HG03064 (cell line): ENCODE results near the gene EEFSEC.

Source experiments
- ATAC-seq: cut with Tn5 transposase; IDR thresholded peaks from one replicate; pipeline ENCODE4 v1.9.1; 2021; ENCODE audit warnings: low read depth; ENCODE audit not compliant: unreplicated experiment

The EEFSEC gene

GRCh38 chr3:128180436-128180835 lies 27.2 kb downstream of the EEFSEC start:
- no peak for ATAC-seq

DNA sequence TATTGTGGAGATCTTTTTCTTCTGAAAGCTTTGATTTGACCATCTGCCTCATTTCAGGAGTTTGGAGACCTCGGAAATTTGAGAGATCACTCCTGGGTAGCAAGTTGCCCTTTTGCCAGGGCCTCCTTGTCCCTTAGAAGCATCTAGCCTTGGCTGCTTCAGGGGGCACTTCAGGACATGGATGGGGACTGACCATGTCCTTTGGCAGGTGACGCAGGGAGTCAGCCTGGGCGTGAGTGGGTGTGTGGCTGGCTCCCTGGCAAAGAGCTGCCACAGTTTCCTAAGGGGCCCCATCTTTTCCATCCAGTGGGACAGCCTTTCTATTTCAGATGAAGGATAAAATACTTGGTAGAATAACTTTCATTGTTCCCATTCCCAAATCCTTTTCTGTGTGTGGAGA lies 27.6 kb downstream of the EEFSEC start:
- ATAC-seq = no peak

DNA sequence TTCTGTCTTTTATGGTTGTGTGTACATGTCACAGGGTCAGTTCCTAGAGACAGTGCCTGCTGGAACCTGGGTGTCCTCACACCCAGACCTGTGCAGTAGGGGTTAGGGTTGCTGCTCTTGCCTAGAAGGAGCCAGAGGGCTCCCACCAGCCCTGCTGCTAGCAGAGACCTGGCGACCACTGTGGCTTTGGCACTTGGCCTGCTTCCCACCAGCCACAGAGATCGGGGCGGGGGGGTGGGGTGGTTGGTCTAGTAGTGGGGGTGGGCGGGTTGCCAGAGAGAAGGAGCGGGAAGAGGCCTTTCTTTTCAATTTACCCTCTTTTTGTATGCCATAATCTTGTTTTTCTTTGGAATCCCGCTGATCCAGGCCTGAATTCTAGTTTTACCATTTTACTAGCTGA lies 29.4 kb downstream of the EEFSEC start:
- no peak for ATAC-seq

GRCh38 chr3:128185630-128186447 lies 32.6 kb downstream of the EEFSEC start:
- no peak for ATAC-seq

DNA sequence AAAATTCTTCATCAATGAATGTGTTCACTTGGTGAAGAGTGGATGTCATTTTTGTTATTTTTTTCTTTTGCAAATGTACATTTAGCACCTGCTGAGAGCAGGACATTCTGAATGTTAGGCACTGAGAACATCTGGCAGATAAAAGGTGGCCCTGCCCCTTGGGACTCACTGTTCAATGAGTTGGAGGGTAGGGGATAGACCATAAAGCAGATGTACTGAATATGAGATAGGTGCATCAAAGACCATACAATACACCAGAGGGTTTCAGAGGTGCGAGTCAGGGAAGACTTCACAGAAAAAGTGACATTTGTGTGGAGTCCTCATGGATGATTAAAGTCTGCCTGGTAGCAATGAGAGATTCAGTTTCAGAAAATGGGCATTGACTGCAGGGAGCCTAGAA lies 34.2 kb downstream of the EEFSEC start:
- no peak for ATAC-seq

DNA sequence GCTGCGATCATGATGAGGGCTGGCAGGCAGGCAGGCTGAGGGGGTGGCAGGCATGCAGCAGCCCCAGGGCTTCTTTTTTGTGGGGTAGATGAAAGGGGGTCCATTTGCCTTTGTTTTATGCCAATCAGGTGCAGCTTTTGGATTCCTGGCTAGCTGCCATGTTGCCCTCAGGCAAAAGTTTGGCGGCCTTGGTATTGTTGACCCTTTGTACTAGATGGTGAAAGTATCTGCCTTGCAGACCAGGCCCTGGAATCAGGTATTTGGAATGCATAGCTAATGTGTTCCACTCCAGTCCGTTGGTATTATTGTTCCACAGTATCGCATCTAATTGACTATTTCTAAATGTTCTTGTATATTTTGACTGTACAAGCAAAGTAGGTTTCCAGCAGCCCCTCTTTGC lies 35.0 kb downstream of the EEFSEC start:
- ATAC-seq = no peak

- no peak for ATAC-seq
Observed at GRCh38 chr3:128188956-128189355, 35.7 kb downstream of the EEFSEC start.

DNA sequence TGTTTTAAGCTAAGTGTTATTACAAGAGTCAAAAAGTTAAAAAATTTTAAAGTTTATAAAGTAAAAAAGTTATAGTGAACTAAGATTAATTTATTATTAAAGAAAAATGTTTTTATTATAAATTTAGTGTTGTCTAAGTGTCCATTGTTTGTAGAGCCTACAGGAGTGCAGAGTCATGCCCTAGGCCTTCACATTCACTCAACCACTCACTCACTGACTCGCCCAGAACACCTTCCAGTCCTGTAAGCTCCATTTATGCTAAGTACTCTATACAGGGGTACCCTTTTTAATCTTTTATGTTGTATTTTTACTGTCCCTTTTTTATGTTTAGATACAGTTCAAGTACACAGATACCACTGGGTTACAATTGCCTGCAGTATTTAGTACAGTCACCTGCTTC lies 37.2 kb downstream of the EEFSEC start:
- ATAC-seq = no peak

- ATAC-seq = no peak
Observed at GRCh38 chr3:128192131-128192530, 38.9 kb downstream of the EEFSEC start.

GRCh38 chr3:128193168-128193567 lies 39.9 kb downstream of the EEFSEC start:
- ATAC-seq = no peak

DNA sequence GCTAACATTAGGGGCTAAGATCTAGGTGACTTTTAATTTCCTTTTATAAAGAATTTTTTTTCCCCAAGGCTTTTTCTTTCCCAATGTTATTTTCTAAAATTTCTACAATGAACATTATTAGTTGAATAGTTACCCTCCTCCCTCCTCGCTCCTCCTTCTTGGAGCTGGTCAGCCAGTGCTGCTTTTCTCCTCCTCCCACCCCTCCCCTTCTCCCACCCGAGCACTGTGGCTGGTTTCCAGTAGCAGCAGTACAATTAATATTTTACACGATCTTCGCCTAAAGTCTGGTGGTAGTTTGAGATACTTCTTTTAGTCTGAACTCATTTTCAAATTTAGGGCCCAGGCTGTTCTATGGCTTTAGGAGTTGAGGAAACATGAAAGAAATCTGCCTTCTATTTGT lies 41.6 kb downstream of the EEFSEC start:
- ATAC-seq = no peak

DNA sequence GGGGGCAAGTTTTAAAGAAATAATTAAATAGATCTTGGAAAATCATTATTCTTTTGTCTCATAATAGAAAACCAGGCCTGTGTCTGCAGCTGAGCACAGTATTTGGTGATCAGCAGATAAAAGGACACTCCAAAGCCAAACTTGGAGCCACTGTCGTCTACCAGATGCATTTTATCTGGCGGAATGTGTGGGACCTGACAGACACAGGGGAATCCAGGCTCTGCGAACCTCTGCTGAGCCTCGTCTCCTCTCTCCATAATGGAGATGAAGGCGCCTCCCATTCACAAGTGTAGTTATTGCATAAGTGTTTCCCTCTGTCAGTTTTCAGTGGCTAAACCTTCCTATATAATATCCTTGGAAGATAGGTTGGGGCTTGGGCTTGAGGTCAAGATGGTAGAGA lies 42.1 kb downstream of the EEFSEC start:
- ATAC-seq = no peak

GRCh38 chr3:128195802-128196201 lies 42.5 kb downstream of the EEFSEC start:
- no peak for ATAC-seq

DNA sequence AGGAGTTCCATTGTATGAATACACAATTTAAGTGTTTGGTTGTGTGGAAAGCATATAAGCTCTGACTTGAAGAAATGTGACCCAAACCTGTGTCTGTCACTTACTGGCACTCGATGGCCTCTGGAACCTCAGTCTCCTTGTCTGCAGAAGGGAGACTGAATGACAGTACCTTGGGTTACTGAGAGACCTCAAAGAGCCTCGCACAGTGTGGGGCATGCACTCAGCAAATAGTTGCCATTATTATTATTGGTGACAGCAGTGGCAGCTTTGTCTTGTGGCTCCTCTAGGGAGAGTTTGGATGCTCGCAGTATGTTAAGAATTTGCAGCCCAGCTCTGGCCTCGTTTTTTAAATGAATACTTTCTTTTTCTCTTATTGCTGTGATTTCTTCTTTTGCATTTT lies 43.4 kb downstream of the EEFSEC start:
- ATAC-seq = no peak

DNA sequence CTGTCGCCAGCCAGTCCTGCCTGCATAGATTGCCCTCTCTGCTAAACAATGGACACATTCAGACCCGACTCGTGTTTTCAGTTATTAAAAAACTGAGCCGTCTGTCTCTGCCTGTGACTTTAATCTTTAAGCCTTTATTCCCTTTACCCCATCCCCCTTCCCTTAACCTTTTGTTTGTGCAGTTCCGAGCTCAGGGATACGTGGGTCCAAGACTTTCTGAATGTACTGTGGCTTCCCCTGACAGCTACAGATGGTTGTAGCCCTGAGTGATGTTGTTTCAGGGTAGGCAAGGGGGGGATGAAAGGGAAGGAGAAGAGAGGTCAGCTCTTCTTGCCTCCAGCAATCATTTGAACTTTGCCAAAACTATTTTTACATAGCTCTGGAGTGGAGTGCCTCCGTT lies 44.6 kb downstream of the EEFSEC start:
- no peak for ATAC-seq

GRCh38 chr3:128198313-128198712 lies 45.0 kb downstream of the EEFSEC start:
- ATAC-seq = no peak

- ATAC-seq = no peak
Observed at GRCh38 chr3:128199110-128199509, 45.8 kb downstream of the EEFSEC start.

GRCh38 chr3:128201158-128201755 lies 48.0 kb downstream of the EEFSEC start:
- ATAC-seq = no peak

DNA sequence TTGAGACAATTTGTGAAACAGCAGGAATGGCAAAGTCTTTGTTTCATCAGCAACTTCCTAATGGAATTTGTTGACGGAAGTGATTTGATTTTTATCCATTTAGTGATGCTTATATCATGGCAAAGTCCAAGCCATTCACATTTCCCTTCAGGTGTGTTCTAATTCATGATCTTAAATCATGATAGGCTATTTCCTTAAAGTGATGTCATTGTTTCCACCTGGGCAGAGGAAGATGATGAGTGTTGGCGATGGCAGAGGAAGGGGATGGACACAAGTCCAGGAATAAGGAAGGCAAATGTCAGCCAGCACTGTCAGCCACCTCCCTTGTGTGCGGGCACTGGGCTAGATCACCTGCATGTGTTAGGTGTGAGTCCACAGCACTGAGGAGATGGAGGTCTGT lies 49.9 kb downstream of the EEFSEC start:
- ATAC-seq = no peak

- ATAC-seq = no peak
Observed at GRCh38 chr3:128205558-128206145, 52.4 kb downstream of the EEFSEC start.

DNA sequence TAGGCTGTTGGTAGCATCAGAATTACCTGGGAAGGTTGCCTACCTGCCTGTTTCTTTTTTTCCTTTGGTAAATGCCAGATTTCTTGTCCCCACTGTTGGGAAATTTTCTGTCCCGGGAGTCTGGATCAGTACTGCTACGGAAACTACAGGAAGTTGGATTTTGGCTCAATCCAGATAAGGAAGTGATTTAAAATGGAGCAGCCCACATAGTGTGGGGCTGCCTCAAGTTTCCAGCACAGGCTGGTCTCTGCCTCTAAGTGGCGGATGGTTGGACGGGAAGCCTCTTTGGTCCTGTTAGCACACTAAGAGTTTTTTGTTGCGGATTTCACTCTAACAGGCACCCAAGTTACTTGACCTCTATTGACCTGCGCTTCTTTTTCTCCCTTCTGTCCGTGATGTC lies 54.7 kb downstream of the EEFSEC start:
- ATAC-seq = no peak

DNA sequence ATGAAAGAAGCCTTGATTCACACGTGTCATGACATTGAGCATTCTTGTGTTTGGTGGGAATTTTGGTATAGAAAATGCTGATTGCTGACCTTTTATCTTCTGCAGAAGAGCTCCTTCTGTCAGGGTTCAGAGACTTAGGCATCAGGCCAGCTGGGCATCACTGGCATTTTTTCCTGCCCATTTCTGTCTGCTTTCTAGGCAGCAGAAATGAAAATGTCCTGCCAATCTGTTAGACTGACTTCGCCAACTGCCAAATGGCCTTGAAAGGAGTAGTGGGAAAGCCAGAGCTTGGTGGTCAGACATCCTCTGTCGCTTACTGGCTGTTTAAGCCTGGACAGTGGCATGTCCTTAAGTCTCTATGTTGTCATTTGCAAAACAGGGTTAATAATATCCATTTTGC lies 57.4 kb downstream of the EEFSEC start:
- no peak for ATAC-seq
